ENCODE data around the gene NINJ2.
"Not testable (repeated sequence)": the region's sequence is repeated elsewhere in the genome, so short reads cannot be mapped to it uniquely, and the experiment has no call there.

Gene NINJ2

GRCh38 chr12:643475-644302, 19.6 kb downstream of the NINJ2 start:
- Histone ChIP-seq H3K79me2 (ENCODE audit: insufficient read depth, low read length) (peaks cover 27% of the 10 kb centered on the region), H2AFZ (ENCODE audit: low read length) (peak overlapping the region; percentile 26), H3F3A (ENCODE audit: low read depth) (peaks cover 3% of the 10 kb centered on the region; the same call in 1 of the 2 replicates), H3K4me1 (ENCODE audit: insufficient read depth, low read length, poor library complexity, severe bottlenecking) (peaks cover 62% of the 10 kb centered on the region), H3K4me3 (ENCODE audit: low read length, poor library complexity, severe bottlenecking) (peak overlapping the region; percentile 77), H3K27me3 (ENCODE audit: insufficient read depth, low read length, poor library complexity, severe bottlenecking) (no peaks in the 10 kb centered on the region), H4K20me1 (ENCODE audit: insufficient read depth, low read length, poor library complexity, severe bottlenecking) (no peaks in the 10 kb centered on the region), H3K4me2 (ENCODE audit: low read depth, low read length, poor library complexity, severe bottlenecking) (peak overlapping the region; percentile 82), H3K36me3 (ENCODE audit: insufficient read depth, low read length) (no peaks in the 10 kb centered on the region), H3K9me2 (replicated peaks; ENCODE audit: low read depth, low read length) (no peaks in the 10 kb centered on the region), H3K9ac (ENCODE audit: low read depth, low read length, poor library complexity, severe bottlenecking) (peak overlapping the region; percentile 90), H3K9me3 (ENCODE audit: insufficient read depth, low read depth, low read length) (no peaks in the 10 kb centered on the region)
- TF ChIP-seq CTCF (conservative IDR thresholded peaks at IDR 0.05; ENCODE audit: low read length) (no peak; the same call in 1 of the 2 replicates), EZH2phosphoT487 (IDR thresholded peaks at IDR 0.05; ENCODE audit: borderline replicate concordance) (no peak)

DNA sequence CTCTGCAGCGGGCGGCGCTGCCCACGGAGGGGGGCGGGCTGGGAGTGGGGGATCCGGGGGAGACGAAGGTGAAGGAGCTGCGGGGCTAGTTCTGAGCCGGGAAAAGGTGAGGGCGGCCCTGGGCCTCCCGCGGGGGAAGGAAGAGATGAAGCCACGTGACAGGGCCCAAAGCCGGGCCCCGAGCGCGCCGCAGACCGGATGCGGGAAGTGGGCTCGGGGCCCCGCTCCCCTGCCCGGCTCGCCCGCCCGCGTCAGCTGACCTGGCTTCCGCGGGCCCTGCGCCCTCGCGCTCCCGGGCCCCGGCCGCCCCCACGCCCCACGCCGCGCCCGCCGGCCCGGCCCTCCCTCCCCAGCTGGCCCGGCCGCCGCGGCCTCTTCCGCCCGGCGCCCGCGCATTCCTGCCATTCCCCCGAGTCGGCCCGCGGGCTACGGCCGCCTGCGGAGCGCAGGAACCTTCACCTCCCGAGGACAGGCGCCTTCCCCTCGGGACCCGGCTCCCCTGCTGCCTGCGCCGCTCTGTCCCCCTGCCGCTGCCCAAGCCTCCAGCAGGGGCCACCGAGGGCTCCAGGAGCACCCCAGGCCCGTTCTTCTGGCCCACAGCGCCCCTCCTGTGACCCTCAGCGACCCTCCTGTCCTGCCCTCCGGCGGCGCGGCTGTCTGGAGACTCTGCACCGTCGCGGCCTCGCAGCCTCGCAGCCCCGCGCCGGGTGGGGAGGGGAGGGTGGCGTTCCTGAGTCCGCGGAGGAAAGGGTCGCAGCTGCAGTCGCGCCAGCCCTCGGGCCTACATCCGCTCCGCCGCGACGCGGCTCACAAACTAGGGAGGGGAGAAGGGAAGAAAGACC, 20.4 kb downstream of the NINJ2 start:
- peak overlapping the region; percentile 77 for H3K4me3 ChIP-seq (ENCODE audit: low read length, poor library complexity, severe bottlenecking)
- no peaks in the 10 kb centered on the region for H3K9me3 ChIP-seq (ENCODE audit: insufficient read depth, low read depth, low read length)
- peak overlapping the region; percentile 82 for H3K4me2 ChIP-seq (ENCODE audit: low read depth, low read length, poor library complexity, severe bottlenecking)
- H3K27me3 ChIP-seq (ENCODE audit: insufficient read depth, low read length, poor library complexity, severe bottlenecking): no peaks in the 10 kb centered on the region
- no peaks in the 10 kb centered on the region for H3K9me2 ChIP-seq (replicated peaks; ENCODE audit: low read depth, low read length)
- peaks cover 68% of the 10 kb centered on the region for H3K4me1 ChIP-seq (ENCODE audit: insufficient read depth, low read length, poor library complexity, severe bottlenecking)
- no peaks in the 10 kb centered on the region for H3K36me3 ChIP-seq (ENCODE audit: insufficient read depth, low read length)
- H3F3A ChIP-seq (ENCODE audit: low read depth): peaks cover 3% of the 10 kb centered on the region; the same call in 1 of the 2 replicates
- TF ChIP-seq CTCF (conservative IDR thresholded peaks at IDR 0.05; ENCODE audit: low read length): peak; percentile 63
- TF ChIP-seq EZH2phosphoT487 (IDR thresholded peaks at IDR 0.05; ENCODE audit: borderline replicate concordance): no peak
- peaks cover 27% of the 10 kb centered on the region for H3K79me2 ChIP-seq (ENCODE audit: insufficient read depth, low read length)
- H4K20me1 ChIP-seq (ENCODE audit: insufficient read depth, low read length, poor library complexity, severe bottlenecking): no peaks in the 10 kb centered on the region
- peak overlapping the region; percentile 60 for H2AFZ ChIP-seq (ENCODE audit: low read length)
- peak overlapping the region; percentile 90 for H3K9ac ChIP-seq (ENCODE audit: low read depth, low read length, poor library complexity, severe bottlenecking)

DNA sequence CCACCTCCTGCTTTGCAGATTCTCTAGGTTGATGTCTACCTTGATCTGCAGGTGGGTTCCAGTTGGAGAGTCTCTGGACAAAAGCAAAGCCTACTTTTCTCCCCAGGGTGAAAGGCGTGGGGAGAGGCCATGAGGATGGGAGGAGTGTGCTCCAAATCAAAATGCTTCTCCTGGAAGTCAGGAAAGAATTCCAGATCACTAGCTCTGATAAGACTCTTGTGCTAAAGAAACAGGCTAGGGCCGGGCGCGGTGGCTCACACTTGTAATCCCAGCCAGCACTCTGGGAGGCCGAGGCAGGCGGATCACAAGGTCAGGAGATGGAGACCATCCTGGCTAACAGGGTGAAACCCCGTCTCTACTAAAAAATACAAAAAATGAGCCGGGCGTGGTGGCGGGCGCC, 21.9 kb downstream of the NINJ2 start:
- H3K9ac ChIP-seq (ENCODE audit: low read depth, low read length, poor library complexity, severe bottlenecking); H3K4me2 ChIP-seq (ENCODE audit: low read depth, low read length, poor library complexity, severe bottlenecking); H3F3A ChIP-seq (ENCODE audit: low read depth); H2AFZ ChIP-seq (ENCODE audit: low read length); H4K20me1 ChIP-seq (ENCODE audit: insufficient read depth, low read length, poor library complexity, severe bottlenecking); H3K27me3 ChIP-seq (ENCODE audit: insufficient read depth, low read length, poor library complexity, severe bottlenecking); H3K9me2 ChIP-seq (replicated peaks; ENCODE audit: low read depth, low read length); H3K36me3 ChIP-seq (ENCODE audit: insufficient read depth, low read length); H3K9me3 ChIP-seq (ENCODE audit: insufficient read depth, low read depth, low read length); H3K4me3 ChIP-seq (ENCODE audit: low read length, poor library complexity, severe bottlenecking): not testable (repeated sequence)
- Histone ChIP-seq H3K4me1 (ENCODE audit: insufficient read depth, low read length, poor library complexity, severe bottlenecking) (peaks cover 68% of the 10 kb centered on the region), H3K79me2 (ENCODE audit: insufficient read depth, low read length) (peaks cover 27% of the 10 kb centered on the region)
